Mesendoderm (in vitro differentiated cells): ENCODE results near the gene CEMIP.

Experiments used
- DNase-seq: peaks from one replicate; pipeline ENCODE4 v3.0.0; 2013
- H2AK5ac ChIP-seq: 2 replicates; pipeline ENCODE4 v1.6.1; 2013; ENCODE audit warnings: low read length, inconsistent platforms
- H2BK120ac ChIP-seq: 2 replicates; pipeline ENCODE4 v1.6.1; 2013; ENCODE audit warnings: low read depth, mild to moderate bottlenecking, low read length, moderate library complexity, mixed read lengths
- H2BK15ac ChIP-seq: replicated peaks from 2 replicates; pipeline ENCODE4 v1.6.1; 2013; ENCODE audit warnings: low read depth, mild to moderate bottlenecking, moderate library complexity
- H2BK5ac ChIP-seq: 2 replicates; pipeline ENCODE4 v1.6.1; 2013; ENCODE audit warnings: low read length, inconsistent platforms
- H3K18ac ChIP-seq: 2 replicates; pipeline ENCODE4 v1.6.1; 2013; ENCODE audit warnings: mild to moderate bottlenecking, low read length, mixed read lengths
- H3K23ac ChIP-seq: one replicate; pipeline ENCODE4 v1.6.1; 2013; ENCODE audit warnings: low read length
- H3K27ac ChIP-seq: 2 replicates; pipeline ENCODE4 v1.5.1; 2013; ENCODE audit warnings: low read depth, mild to moderate bottlenecking, inconsistent platforms, low read length, moderate library complexity
- H3K27me3 ChIP-seq: 2 replicates; pipeline ENCODE4 v1.6.1; 2013; ENCODE audit warnings: low read length, control low read depth, mild to moderate bottlenecking, inconsistent platforms; ENCODE audit not compliant: insufficient read depth, poor library complexity
- H3K36me3 ChIP-seq: 2 replicates; pipeline ENCODE4 v1.6.1; 2013; ENCODE audit warnings: low read length, inconsistent platforms; ENCODE audit not compliant: control insufficient read depth, insufficient read depth
- H3K4ac ChIP-seq: one replicate; pipeline ENCODE4 v1.6.1; 2013; ENCODE audit warnings: low read depth, mild to moderate bottlenecking, low read length, moderate library complexity
- H3K4me1 ChIP-seq: 2 replicates; pipeline ENCODE4 v1.6.1; 2013; ENCODE audit warnings: low read depth, low read length, inconsistent platforms; ENCODE audit not compliant: control insufficient read depth
- H3K4me2 ChIP-seq: 2 replicates; pipeline ENCODE4 v1.6.1; 2013; ENCODE audit warnings: low read length
- H3K4me3 ChIP-seq: 2 replicates; pipeline ENCODE4 v1.5.1; 2013; ENCODE audit warnings: mild to moderate bottlenecking, low read length
- H3K56ac ChIP-seq: one replicate; pipeline ENCODE4 v1.6.1; 2013; ENCODE audit warnings: low read length
- H3K79me1 ChIP-seq: 2 replicates; pipeline ENCODE4 v1.6.1; 2013; ENCODE audit warnings: low read length, inconsistent platforms
- H3K79me2 ChIP-seq: 2 replicates; pipeline ENCODE4 v1.6.1; 2013; ENCODE audit warnings: mild to moderate bottlenecking, low read length; ENCODE audit not compliant: control insufficient read depth, insufficient read depth
- H3K9ac ChIP-seq: 2 replicates; pipeline ENCODE4 v1.6.1; 2013; ENCODE audit warnings: low read length, inconsistent platforms
- H4K5ac ChIP-seq: one replicate; pipeline ENCODE4 v1.6.1; 2013; ENCODE audit warnings: low read length
- H4K8ac ChIP-seq: one replicate; pipeline ENCODE4 v1.6.1; 2013; ENCODE audit warnings: low read depth, mild to moderate bottlenecking, control low read depth, low read length, moderate library complexity
- WGBS: extraction: QIAGEN DNeasy Blood & Tissue Kit; methylation state at CpG from one replicate; pipeline ENCODE4 v1.1.7; 2013; ENCODE audit warnings: low lambda C conversion rate, missing lambda C conversion rate; ENCODE audit not compliant: insufficient coverage; ENCODE audit errors: extremely low coverage; 5-methylcytosine and 5-hydroxymethylcytosine counted together

Gene CEMIP

DNA sequence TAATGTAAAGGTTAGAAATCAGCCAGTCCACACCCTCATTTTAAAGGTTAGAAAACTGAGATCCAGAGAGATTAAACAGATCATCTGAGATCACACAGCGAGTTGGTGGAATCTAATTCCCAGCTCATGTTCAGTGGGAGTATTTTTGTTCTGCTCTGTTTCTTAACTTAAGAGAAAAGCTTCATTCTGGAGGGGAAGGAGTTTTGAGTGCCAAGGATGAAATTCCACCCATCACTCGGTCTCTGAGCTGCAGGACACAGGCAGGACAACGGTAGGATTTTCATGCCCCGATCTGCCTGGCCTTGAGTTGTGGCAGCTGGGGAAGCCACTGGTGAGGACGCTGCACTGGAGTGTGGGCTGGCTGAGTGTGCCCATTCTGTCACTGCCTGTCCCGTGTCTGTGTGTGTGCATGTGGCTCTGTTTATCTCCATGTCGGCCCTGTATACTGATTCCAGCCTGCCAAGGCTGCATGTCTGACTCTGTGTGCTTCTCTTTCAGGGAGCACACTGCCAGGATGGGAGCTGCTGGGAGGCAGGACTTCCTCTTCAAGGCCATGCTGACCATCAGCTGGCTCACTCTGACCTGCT is 94.3 kb downstream of the CEMIP start:
- H4K8ac ChIP-seq = no peak overlapping the region
- H3K23ac ChIP-seq = no peak overlapping the region
- no peak overlapping the region for H3K4ac ChIP-seq
- H2BK15ac ChIP-seq = no peak overlapping the region
- no peak overlapping the region for H3K18ac ChIP-seq
- H3K27me3 ChIP-seq = no peaks in the 10 kb centered on the region
- WGBS = no CpG with 5 or more reads among the region's 7 CpGs
- no peak overlapping the region for H3K4me3 ChIP-seq
- H3K56ac ChIP-seq = no peak overlapping the region
- no peak overlapping the region for H4K5ac ChIP-seq
- H3K9ac ChIP-seq = no peak overlapping the region
- H3K4me1 ChIP-seq = no peaks in the 10 kb centered on the region
- no peaks in the 10 kb centered on the region for H3K36me3 ChIP-seq
- H3K4me2 ChIP-seq = no peak overlapping the region
- no peaks in the 10 kb centered on the region for H3K79me2 ChIP-seq
- H2BK5ac ChIP-seq = no peak overlapping the region
- H3K79me1 ChIP-seq = no peaks in the 10 kb centered on the region
- H3K27ac ChIP-seq = no peak overlapping the region
- no peak for DNase-seq
- no peak overlapping the region for H2AK5ac ChIP-seq
- H2BK120ac ChIP-seq = no peak overlapping the region

DNA sequence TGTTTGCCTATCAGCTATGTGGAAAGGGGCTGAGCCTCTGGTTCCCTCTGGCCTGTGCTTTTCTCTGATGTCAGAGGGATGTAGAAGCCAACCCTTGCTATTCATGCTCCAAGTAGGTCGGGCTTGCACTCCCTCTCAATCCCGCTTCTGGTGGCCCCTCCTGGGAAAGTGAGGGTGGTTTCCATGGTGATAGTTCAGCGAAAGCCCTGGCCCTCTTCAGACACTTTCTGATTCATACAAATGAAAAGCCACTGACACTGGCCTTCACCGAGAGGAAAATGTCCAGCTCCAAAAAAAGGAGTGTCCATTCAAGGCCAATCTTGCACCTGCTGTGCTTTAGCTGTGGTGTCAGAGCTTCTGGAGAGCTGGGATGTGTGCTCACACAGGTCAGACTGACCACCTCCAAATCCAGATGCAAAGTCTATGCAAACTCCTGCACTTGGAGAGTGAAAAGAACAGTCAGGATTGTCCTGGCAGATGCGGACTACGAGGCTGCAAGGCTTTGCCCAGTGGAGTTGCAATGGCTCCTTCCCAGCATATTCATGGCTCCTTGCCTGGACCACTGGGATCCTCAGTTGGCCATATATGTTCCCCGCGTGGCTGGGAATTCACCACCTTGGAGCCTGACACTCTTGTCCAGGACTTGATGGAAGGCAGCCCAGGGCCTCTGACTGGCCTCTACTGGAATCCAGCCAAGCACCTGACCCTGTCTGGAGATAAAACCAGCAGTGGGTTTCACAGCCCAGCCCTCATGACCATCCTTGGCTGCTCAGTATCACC is 96.6 kb downstream of the CEMIP start:
- no peak overlapping the region for H3K4me2 ChIP-seq
- no peak overlapping the region for H3K18ac ChIP-seq
- H3K4me3 ChIP-seq = no peak overlapping the region
- no peak overlapping the region for H2AK5ac ChIP-seq
- no peak overlapping the region for H2BK15ac ChIP-seq
- H3K79me1 ChIP-seq = no peaks in the 10 kb centered on the region
- H3K27me3 ChIP-seq = no peaks in the 10 kb centered on the region
- no peaks in the 10 kb centered on the region for H3K4me1 ChIP-seq
- no peaks in the 10 kb centered on the region for H3K36me3 ChIP-seq
- no peak overlapping the region for H4K5ac ChIP-seq
- no peak overlapping the region for H3K4ac ChIP-seq
- H2BK5ac ChIP-seq = no peak overlapping the region
- no peak overlapping the region for H3K27ac ChIP-seq
- H3K23ac ChIP-seq = no peak overlapping the region
- no peak overlapping the region for H4K8ac ChIP-seq
- WGBS = no CpG with 5 or more reads among the region's 8 CpGs
- no peak for DNase-seq
- no peak overlapping the region for H3K9ac ChIP-seq
- no peaks in the 10 kb centered on the region for H3K79me2 ChIP-seq
- no peak overlapping the region for H3K56ac ChIP-seq
- H2BK120ac ChIP-seq = no peak overlapping the region

DNA sequence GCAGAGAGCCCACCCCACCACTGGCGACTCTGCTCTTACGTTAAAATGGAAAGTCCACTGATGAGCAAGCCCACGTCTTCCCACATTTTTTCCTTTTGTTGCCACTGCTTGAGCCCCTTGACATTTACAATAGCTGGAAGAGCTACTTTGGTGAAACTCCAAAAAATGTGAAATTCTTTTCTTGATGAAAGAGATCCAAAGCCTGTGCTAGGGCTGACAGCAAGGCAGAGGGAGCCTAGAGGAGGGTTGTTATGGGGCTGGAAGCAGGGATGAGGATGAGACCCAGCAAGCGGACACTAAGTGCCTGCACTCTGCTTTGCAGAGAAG is 97.1 kb downstream of the CEMIP start:
- Histone ChIP-seq H3K9ac (no peak overlapping the region), H3K4ac (no peak overlapping the region), H3K79me2 (no peaks in the 10 kb centered on the region), H4K8ac (no peak overlapping the region), H3K27ac (no peak overlapping the region), H3K56ac (no peak overlapping the region), H2AK5ac (no peak overlapping the region), H3K18ac (no peak overlapping the region), H3K27me3 (no peaks in the 10 kb centered on the region), H2BK15ac (no peak overlapping the region), H2BK120ac (no peak overlapping the region), H2BK5ac (no peak overlapping the region), H3K36me3 (no peaks in the 10 kb centered on the region), H3K79me1 (no peaks in the 10 kb centered on the region), H3K23ac (no peak overlapping the region), H3K4me3 (no peak overlapping the region), H3K4me1 (no peaks in the 10 kb centered on the region), H3K4me2 (no peak overlapping the region), H4K5ac (no peak overlapping the region)
- WGBS = no CpG with 5 or more reads among the region's 4 CpGs
- DNase-seq = no peak

DNA sequence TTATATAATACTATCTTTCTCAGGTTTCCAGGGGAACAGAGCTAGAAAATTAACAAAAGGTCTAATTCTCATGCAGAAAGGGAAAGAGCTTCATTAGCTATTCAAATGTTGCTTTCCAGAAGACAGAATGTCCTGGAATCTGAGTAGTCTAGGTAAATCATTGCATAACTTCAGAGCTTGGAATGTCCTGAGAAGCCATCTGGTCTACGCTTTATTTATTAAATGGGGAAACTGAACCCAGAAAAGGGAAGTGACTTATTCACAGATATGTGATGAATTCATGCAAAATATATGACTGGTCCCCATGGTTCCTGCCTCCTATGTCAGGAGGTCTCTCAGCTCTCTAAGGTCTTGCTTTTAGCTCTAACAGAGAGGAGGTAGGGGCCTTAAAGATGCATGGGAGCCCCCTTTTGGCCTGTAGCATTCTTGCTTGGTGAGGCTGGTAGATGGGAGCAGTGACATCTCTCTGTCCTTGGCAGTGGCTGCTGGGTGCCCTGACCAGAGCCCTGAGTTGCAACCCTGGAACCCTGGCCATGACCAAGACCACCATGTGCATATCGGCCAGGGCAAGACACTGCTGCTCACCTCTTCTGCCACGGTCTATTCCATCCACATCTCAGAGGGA is 99.2 kb downstream of the CEMIP start:
- Histone ChIP-seq H3K4ac (no peak overlapping the region), H3K4me2 (no peak overlapping the region), H3K9ac (no peak overlapping the region), H2AK5ac (no peak overlapping the region), H3K79me1 (no peaks in the 10 kb centered on the region), H3K56ac (no peak overlapping the region), H3K27ac (no peak overlapping the region), H3K27me3 (no peaks in the 10 kb centered on the region), H3K79me2 (no peaks in the 10 kb centered on the region), H4K8ac (no peak overlapping the region), H2BK120ac (no peak overlapping the region), H3K18ac (no peak overlapping the region), H2BK5ac (no peak overlapping the region), H3K4me3 (no peak overlapping the region), H3K23ac (no peak overlapping the region), H2BK15ac (no peak overlapping the region), H4K5ac (no peak overlapping the region), H3K36me3 (no peaks in the 10 kb centered on the region), H3K4me1 (no peaks in the 10 kb centered on the region)
- no peak for DNase-seq
- no CpG with 5 or more reads among the region's 3 CpGs for WGBS

DNA sequence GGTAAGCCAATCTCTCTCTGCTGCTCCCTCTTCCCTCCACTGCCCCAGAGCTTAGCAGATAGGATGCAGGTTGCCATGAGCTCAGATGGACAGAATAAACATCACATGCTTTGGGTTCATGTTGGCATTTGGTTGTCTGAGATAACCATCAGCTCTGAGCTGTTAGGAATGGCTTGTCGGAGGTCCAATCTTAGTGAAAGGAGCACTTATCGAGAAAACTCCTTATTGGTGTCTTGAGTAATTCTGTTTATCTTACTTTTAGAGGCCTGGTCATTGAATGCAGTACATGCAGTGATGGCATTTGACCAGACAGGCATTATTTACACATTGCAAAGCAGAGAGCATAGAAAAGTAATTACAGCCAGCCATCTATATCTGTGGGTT is 99.7 kb downstream of the CEMIP start:
- no CpG with 5 or more reads among the region's 2 CpGs for WGBS
- H3K27ac ChIP-seq = no peak overlapping the region
- H3K18ac ChIP-seq = no peak overlapping the region

More for the DNA sequence above, 99.7 kb downstream of the CEMIP start:
- H3K4me2 ChIP-seq = no peak overlapping the region
- no peaks in the 10 kb centered on the region for H3K4me1 ChIP-seq
- no peaks in the 10 kb centered on the region for H3K79me2 ChIP-seq
- no peak overlapping the region for H2BK120ac ChIP-seq
- H3K4ac ChIP-seq = no peak overlapping the region
- no peak overlapping the region for H2BK5ac ChIP-seq
- H3K36me3 ChIP-seq = no peaks in the 10 kb centered on the region
- H4K8ac ChIP-seq = no peak overlapping the region
- no peak overlapping the region for H3K4me3 ChIP-seq
- no peak overlapping the region for H2BK15ac ChIP-seq
- H3K56ac ChIP-seq = no peak overlapping the region
- H2AK5ac ChIP-seq = no peak overlapping the region
- no peaks in the 10 kb centered on the region for H3K79me1 ChIP-seq
- H3K9ac ChIP-seq = no peak overlapping the region
- H3K27me3 ChIP-seq = no peaks in the 10 kb centered on the region
- no peak overlapping the region for H4K5ac ChIP-seq
- no peak overlapping the region for H3K23ac ChIP-seq
- DNase-seq = no peak
